ENCODE data around the gene SCAI. TPM values are rescaled to one million over a fixed set of nuclear protein-coding genes. Genes with fewer than 3 reads are reported as not detected.

Gene SCAI
- total RNA-seq, 4 donors from 2014 or later = 6.0 to 19.4 (median 10.1) TPM

- TF ChIP-seq CTCF (IDR thresholded peaks at IDR 0.05; ENCODE audit: low read depth) = no peak
These were observed 93.9 kb downstream of the SCAI start for GRCh38 chr9:125049212-125050049.

- no peak for TF ChIP-seq CTCF (IDR thresholded peaks at IDR 0.05; ENCODE audit: low read depth)
These were observed 99.7 kb downstream of the SCAI start for GRCh38 chr9:125043631-125044030.

- no peak for TF ChIP-seq CTCF (IDR thresholded peaks at IDR 0.05; ENCODE audit: low read depth)
These were observed 100.2 kb downstream of the SCAI start for GRCh38 chr9:125043148-125043547.

GRCh38 chr9:125038166-125038565 lies 105.2 kb downstream of the SCAI start:
- no peak for TF ChIP-seq CTCF (IDR thresholded peaks at IDR 0.05; ENCODE audit: low read depth)

- TF ChIP-seq CTCF (IDR thresholded peaks at IDR 0.05; ENCODE audit: low read depth) = no peak
These were observed 115.3 kb downstream of the SCAI start for GRCh38 chr9:125028041-125028440.

GRCh38 chr9:125024917-125025316 lies 118.4 kb downstream of the SCAI start:
- TF ChIP-seq CTCF (IDR thresholded peaks at IDR 0.05; ENCODE audit: low read depth) = no peak

- TF ChIP-seq CTCF (IDR thresholded peaks at IDR 0.05; ENCODE audit: low read depth) = no peak
These were observed 122.3 kb downstream of the SCAI start for GRCh38 chr9:125021069-125021468.
